Panc1 (cell line): ENCODE results near the gene TMEM117.

ENCODE experiments used
- POLR2AphosphoS5 ChIP-seq: IDR thresholded peaks from 2 replicates; pipeline ENCODE4 v1.6.1; 2012; ENCODE audit warnings: mild to moderate bottlenecking, low read depth, low read length, moderate library complexity
- TCF7L2 ChIP-seq: IDR thresholded peaks from 2 replicates; pipeline ENCODE4 v1.6.1; 2011; ENCODE audit warnings: mild to moderate bottlenecking, low read depth, low read length, inconsistent platforms
- TF ChIP-seq, protein P1 (sequence below): fragments of 450-650 bp; IDR thresholded peaks from 2 replicates; pipeline ENCODE4 v1.5.1; 2017; ENCODE audit warnings: mild to moderate bottlenecking

DNA sequence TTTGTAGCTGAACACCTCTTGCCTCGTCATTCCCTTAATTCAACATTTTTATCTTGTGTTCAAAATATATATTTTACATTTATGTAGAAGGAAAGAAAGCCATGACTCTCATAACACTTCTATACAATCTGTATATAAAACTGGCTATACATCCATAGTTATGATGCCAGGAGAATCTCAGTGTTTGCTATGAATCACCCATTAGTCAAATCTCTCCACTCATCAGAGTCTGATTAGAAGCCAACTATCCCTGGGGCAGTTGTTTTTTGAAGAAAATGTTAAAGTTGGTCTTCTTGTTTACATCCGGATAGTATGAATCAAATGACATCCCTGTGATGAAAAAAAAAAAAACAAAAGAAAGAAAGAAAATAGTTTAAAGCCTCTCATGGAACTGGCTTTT lies 536.4 kb downstream of the TMEM117 start:
- TF ChIP-seq, protein P1, sequence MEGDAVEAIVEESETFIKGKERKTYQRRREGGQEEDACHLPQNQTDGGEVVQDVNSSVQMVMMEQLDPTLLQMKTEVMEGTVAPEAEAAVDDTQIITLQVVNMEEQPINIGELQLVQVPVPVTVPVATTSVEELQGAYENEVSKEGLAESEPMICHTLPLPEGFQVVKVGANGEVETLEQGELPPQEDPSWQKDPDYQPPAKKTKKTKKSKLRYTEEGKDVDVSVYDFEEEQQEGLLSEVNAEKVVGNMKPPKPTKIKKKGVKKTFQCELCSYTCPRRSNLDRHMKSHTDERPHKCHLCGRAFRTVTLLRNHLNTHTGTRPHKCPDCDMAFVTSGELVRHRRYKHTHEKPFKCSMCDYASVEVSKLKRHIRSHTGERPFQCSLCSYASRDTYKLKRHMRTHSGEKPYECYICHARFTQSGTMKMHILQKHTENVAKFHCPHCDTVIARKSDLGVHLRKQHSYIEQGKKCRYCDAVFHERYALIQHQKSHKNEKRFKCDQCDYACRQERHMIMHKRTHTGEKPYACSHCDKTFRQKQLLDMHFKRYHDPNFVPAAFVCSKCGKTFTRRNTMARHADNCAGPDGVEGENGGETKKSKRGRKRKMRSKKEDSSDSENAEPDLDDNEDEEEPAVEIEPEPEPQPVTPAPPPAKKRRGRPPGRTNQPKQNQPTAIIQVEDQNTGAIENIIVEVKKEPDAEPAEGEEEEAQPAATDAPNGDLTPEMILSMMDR, result no peak
- no peak for TF ChIP-seq POLR2AphosphoS5
- TF ChIP-seq TCF7L2, result no peak
